Urinary bladder (tissue), 4 donors: Measurements from ENCODE around the gene SIM1. TPM values are rescaled to one million over a fixed set of nuclear protein-coding genes. Genes with fewer than 3 reads are reported as not detected.

Experiments
- DNase-seq: peaks from one replicate; pipeline ENCODE4 v3.0.0-alpha.2; 2015; ENCODE audit errors: extremely low spot score
- H3K27ac ChIP-seq: one replicate; pipeline ENCODE4 v1.5.1; 2013; ENCODE audit warnings: low read depth, mild to moderate bottlenecking, moderate library complexity
- H3K36me3 ChIP-seq: one replicate; pipeline ENCODE4 v1.6.1; 2013; ENCODE audit warnings: mild to moderate bottlenecking, moderate library complexity; ENCODE audit not compliant: insufficient read depth
- H3K4me1 ChIP-seq: one replicate; pipeline ENCODE4 v1.6.1; 2013; ENCODE audit warnings: mild to moderate bottlenecking, moderate library complexity; ENCODE audit not compliant: insufficient read depth
- H3K4me3 ChIP-seq: one replicate; pipeline ENCODE4 v1.5.1; 2013; ENCODE audit warnings: low read depth, low read length
- WGBS: extraction: QIAGEN DNeasy Blood & Tissue Kit; methylation state at CpG from one replicate; pipeline ENCODE4 v1.1.7; 2013; 5-methylcytosine and 5-hydroxymethylcytosine counted together
- polyA plus RNA-seq: library from polyadenylated mRNA; stranded (reverse); fragments of 200-250 nt; gene quantifications from one replicate; pipeline ENCODE4 v1.2.3, GENCODE V29; 2013
- total RNA-seq: library from RNA; depleted of rRNA; stranded (reverse); fragments of >200 nt; gene quantifications from one replicate; pipeline ENCODE4 v1.2.3, GENCODE V29; 2014
- donor health status: healthy with polysubstance abuse.
- donor health status: healthy.

The SIM1 gene
- total and polyA plus RNA-seq, 2 donors, result 0.21 TPM; not detected in 1

DNA sequence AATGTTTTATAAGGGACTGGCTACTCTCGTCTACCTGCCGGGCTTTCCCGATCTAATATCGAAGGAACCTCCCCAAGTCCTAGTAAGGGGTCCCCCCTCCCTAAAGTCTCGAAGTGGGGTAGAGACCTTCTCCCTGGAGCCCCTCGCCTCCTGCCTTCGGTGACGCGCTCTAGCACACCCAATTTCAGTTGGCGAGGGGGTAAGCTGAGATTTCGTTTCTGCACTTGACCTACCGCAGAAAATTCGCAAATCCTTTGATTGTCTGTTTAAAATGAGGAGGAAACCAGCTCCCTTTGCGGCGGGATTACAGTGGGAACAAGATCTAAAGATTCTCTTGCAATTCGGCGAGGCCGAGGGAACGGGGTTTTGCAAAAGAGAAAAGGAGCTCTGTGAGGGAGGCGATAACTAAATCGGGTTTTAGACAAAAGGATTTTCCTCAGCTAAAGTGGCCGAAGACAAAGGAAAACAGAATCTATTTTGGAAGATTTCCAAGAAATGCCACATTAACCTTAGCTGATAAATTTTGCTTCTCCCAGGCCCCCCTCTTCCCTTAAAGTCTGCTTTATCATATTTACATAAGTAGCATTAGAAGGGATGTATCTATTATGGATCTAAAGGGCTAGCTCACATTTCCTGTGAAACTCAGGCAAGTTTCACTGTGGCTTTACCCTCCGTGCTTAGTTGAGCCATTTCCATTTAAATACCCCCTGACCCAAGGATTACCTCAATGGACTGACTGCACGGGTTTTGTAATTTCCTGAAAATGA lies 8.4 kb downstream of the SIM1 start:
- no peak for DNase-seq
- Histone ChIP-seq H3K27ac (no peak overlapping the region), H3K36me3 (no peaks in the 10 kb centered on the region), H3K4me3 (no peak overlapping the region), H3K4me1 (no peaks in the 10 kb centered on the region)
- WGBS, result 9% methylated on average over 24 of the region's 24 CpGs

DNA sequence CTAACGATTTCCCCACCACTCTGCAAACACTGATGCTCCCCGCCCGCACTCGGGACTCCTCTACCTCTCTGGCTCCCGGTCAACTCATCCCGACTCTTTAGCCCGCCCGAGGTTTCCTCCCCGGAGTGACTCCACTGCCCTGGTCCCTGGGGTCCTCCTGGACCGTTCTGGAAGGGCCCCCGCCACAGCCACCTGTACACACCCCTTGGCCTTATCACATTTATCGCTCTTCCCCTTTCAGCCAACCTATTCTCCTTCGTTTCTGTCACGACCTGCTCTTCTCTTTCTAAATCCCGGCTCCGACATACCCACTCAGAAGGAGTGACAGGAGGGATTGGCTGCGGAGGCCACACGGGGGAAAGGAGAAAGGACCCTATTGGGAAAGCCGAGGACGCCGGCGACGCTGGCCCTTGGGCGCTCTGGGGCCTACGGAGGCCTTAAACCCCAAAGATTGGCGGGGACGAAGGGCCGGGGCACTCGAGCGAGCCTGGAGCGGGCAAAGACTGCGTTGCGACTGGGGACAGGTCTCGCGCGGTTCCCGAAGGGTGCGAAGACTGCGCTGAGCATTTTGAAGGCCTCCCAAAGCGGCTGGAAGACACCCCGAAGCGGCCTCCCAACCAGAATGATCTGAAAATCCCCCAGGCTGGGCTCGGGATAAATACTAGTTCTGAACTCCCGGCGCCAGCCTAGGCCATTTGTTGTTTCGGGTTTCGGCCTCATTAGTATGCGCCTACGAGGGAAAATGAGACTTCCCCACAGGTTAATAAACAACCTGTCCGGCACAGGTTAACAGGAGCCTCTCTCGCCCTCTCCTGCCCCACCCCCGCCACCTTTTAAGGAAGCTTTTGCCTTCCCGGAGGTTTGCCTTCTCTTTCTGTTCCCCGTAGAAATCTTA lies 9.2 kb downstream of the SIM1 start:
- DNase-seq, result no peak
- Histone ChIP-seq H3K27ac (no peak overlapping the region), H3K4me3 (no peak overlapping the region), H3K4me1 (no peaks in the 10 kb centered on the region), H3K36me3 (no peaks in the 10 kb centered on the region)
- WGBS, result 6% methylated on average over 54 of the region's 54 CpGs

DNA sequence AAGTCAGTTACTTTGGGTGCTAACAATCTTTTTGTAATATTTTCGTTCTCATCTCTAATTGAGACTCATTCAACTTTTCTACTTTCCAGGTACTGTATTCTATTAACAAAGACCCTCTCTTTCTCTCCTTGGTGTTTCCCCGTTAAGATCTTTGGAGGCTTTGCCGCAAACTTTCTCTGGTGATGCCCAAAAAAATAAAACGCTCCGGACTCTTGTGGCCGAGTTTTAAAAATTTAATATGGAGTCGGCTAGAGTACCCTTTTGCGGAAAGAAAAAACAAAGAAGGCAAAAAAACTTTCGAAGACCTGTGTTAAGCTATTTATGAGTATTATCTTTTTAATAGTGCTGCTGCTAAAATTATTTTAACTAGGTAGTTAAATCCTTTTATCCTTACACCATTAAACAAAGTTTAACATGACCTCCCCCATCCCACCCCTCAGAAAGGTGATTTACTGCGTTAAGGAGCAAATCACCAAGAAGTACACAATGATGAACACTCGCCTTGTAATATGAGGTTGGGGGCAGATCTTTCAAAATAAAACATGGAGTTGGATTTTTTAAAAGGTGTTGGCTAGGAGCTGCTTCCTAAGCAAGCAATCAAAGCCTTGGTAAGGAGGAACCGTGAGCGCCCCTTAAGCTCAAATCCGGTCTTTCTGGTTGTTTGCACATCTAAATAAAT lies 10.0 kb downstream of the SIM1 start:
- Histone ChIP-seq H3K4me3 (no peak overlapping the region), H3K4me1 (no peaks in the 10 kb centered on the region), H3K36me3 (no peaks in the 10 kb centered on the region), H3K27ac (no peak overlapping the region)
- no peak for DNase-seq
- WGBS, result 10% methylated on average over 14 of the region's 14 CpGs

DNA sequence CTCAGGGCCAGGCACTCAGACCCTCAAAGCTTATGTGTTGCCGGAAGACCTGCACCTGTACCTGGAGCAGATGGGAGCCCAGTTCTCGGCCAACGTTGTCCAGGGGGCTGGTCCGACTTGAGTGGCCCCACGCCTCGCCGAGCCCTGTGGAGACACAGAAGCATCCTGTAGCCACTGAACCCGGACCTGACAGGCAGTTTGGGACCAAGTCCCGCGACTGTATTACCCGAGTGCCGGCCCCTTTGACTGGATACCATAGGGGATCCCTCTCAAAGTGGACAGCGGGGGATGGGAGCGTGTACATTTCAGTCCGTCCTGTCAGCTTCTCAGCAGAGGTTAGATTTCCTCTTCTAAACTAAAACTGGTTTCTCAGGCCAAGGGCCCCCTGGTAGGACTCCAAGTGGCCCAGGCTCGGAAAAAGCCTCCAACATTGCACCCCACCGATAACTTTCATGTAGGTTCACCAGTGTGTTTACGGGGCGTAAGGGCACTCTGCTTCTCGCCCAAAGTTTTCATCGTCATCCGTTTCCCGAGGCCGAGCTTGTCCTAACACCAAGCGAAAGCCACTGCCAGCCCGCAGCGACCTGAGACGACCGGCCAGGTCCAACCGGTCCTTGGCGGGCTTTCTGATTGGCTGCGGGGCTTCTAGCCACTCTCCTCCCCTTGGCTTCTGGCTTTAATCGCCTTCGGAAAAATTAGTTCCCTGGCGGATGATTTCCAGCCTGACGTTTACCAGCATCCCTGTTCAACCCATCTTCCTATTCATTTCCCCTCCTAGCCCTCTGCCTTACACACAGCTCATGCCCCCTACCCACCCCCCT lies 10.8 kb downstream of the SIM1 start:
- Histone ChIP-seq H3K27ac (no peak overlapping the region), H3K4me3 (no peak overlapping the region), H3K4me1 (no peaks in the 10 kb centered on the region), H3K36me3 (no peaks in the 10 kb centered on the region)
- WGBS, result 6% methylated on average over 36 of the region's 36 CpGs
- DNase-seq, result no peak

DNA sequence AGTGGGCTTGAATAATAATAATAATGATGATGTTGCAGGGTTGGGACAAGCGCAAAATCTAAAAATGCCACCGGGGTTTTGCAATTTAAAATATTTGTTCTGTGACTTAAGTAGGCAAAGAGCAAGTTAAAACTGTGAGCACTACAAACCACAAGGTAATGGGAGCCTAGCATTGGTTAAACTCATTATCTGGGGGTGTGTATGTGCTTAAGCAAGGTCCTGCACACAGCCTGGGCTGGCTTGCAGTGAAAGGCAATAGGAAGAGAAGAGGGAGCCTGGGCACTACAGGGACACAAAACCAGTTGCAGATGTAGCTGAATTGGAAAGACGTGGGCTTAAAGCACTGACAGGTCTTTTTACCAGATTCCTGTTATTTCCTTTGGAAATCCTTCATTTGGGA lies 11.7 kb downstream of the SIM1 start:
- 11% methylated on average over 3 of the region's 3 CpGs for WGBS
- Histone ChIP-seq H3K36me3 (no peaks in the 10 kb centered on the region), H3K4me3 (no peak overlapping the region), H3K4me1 (no peaks in the 10 kb centered on the region), H3K27ac (no peak overlapping the region)
- DNase-seq, result no peak

DNA sequence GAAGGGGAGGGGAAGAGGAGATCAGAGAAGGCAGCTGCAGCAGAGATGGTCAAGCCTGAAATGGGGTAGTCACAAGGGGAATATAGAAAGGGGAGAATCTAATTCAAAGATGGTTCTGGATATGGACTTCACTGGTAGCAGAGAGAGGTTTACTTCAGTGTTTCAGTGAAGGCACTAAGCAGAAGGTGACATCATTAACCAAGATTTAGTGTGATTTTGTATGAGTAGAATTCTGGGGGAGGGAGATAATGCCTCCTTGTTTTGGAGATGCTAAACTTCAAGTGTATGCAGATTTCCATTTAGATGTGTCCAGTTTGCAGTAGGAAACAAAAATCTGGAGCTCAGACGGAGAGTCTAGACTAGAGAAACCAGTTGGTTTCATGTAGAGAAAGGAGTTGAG lies 13.1 kb downstream of the SIM1 start:
- WGBS, result 43% methylated on average over 1 of the region's 1 CpG
- H3K36me3 ChIP-seq, result no peaks in the 10 kb centered on the region
- DNase-seq, result no peak

DNA sequence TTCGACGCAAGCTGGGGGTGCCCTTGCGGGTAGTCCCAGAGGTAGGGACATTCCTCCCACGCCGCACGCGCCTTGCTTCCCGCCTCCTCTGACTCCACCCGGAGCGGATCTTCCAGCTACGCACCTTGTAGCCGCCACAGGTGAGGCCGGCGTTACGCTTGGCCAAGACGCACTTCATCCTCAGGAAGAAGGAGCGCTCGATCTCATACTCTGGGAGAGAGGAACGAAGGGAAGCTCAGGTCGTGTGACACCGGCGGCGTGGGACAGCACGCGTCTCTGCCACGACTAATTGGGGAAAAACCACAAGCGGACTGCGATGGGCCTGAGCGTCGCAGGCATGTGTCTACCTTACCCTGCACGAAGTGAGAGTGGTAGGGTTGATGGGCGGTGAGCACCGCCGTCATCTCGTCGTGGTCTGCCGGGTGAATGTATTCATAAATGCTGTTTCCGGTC lies 15.5 kb downstream of the SIM1 start:
- Histone ChIP-seq H3K4me1 (peaks cover 2% of the 10 kb centered on the region), H3K27ac (no peak overlapping the region), H3K36me3 (no peaks in the 10 kb centered on the region), H3K4me3 (no peak overlapping the region)
- DNase-seq, result no peak
- 6% methylated on average over 38 of the region's 38 CpGs for WGBS

More for the DNA sequence above, 13.1 kb downstream of the SIM1 start:
- Histone ChIP-seq H3K4me3 (no peak overlapping the region), H3K4me1 (peaks cover under 1% of the 10 kb centered on the region), H3K27ac (no peak overlapping the region)

DNA sequence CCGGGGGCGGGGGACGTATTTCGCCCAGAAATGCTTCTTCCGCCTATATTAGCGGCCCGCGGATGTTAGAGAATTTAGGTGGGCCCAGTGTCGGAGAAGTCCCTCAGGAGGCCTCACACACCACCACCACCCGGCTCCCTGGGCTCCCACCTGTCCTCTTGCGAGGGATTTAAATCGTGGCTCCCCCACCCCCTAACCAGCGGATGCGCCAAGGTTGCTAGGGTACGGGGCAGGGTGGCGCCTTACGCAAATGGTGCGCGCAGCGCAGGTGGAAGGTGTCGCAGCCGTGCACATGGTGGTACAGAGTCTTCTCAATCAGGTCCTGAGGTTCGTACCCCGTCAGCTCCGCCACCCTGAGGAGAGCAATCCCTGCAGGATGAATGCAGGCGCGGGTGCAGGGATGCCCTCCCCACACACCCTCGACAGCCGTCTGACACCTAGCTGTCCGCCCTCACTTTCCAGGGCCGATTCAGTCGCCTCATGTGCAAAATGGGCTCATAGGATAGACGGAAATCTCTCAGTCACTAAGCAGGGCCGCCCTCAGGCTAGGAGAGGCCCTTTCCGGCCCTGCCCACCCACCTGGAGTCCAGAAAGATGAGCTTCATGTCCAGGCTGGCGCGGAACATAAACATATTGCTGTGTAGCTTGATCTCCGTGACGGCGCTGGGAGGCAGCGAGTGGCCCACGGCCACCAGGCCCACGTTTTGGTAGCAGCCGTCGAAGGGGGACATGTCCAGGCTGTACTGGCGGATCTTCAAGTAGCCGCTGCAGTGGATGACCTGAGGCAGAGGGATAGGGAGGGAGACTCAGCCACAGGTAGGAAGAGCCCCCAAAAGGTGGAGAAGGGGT lies 16.6 kb downstream of the SIM1 start:
- H3K36me3 ChIP-seq, result no peaks in the 10 kb centered on the region
- H3K27ac ChIP-seq, result no peak overlapping the region
- H3K4me3 ChIP-seq, result no peak overlapping the region
- H3K4me1 ChIP-seq, result peaks cover 2% of the 10 kb centered on the region
- 7% methylated on average over 47 of the region's 47 CpGs for WGBS
- no peak for DNase-seq

DNA sequence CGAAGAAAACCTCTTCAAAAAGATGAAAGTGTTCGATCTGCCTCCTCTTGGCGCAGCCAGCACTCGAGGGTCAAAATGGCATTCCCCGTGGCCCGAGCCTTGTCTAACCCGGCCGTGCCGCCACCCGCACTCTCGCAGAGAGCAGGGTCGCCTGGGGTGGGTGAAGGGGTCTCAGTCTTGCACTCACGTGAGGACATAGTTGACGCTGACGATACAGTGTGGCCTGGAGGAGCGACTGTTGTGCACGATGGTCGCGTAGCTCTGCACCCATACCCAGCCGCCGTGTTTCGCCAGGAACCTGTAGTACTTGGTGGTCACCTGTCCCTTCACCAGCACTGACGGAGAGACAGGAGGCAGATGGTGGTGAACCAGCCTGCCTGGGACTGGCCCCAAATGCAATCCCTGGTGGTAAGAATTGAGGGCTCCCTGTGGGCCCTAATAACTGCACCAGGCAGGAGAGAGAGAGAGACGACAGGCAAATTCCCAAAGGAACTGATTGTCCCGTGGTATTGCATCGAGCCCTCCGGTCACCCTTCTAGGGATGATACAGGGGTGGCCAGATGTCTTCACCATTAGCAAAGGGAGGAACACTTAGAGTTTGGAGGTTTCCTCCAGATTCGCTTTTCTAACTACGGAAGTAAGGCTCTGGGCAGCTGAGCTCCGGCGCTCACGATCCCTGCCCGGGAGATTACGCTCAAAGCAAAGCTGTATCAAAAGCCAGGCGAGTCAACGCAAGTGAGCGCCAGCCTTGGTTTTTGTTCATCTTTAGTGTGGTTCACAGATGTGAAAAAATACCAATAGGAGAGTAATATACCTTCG lies 17.4 kb downstream of the SIM1 start:
- no peak overlapping the region for H3K27ac ChIP-seq
- peaks cover 2% of the 10 kb centered on the region for H3K4me1 ChIP-seq
- no peaks in the 10 kb centered on the region for H3K36me3 ChIP-seq
- WGBS, result 4% methylated on average over 38 of the region's 38 CpGs
- H3K4me3 ChIP-seq, result no peak overlapping the region
- no peak for DNase-seq

DNA sequence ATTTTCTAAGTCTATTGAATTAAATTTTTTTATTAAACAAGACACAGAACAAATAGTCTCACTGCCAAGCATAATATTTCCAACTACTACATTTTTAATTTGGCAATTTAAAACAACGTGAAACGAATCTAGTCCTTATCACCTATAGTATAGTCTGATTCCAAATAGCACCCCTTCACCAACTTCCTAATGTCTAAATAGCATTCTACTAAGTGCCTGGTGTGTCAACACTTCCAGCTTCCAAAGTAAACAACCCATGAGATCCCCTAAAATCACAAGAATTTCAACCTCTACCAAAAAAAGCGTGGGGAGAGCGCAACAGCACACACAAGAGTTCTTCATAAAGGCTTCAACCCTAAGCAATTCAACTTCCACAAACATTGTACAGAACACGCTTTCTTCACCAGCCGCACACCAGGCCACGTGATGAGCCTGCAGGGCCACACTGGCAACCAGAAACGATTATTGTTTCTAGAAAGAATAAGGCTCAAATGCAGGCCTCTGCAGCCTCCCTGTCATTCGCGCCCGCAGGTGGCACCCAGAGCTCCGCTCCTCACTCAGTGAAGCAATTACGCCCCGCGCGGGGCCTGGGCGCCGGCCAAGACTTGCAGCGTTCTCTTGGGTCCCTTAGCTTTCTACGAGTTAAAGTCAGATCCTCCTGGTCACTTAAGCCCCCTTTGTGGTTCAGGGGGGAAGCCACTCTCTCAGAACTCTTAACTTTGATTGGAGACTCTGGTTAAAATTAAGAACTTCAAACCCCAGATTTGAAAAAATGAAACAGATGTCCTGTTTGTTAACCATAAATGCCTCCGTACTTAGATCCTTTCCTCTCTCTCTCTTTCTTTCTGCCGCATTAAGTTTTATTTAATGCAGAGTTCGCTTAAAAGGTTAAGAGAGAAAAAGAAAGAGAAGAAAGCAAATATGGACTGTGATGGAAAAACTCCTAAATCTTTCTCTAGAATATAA lies 18.3 kb downstream of the SIM1 start:
- no peak overlapping the region for H3K4me3 ChIP-seq
- 5% methylated on average over 23 of the region's 23 CpGs for WGBS
- H3K36me3 ChIP-seq, result no peaks in the 10 kb centered on the region
- no peak for DNase-seq
- peaks cover 2% of the 10 kb centered on the region for H3K4me1 ChIP-seq
- H3K27ac ChIP-seq, result no peak overlapping the region

DNA sequence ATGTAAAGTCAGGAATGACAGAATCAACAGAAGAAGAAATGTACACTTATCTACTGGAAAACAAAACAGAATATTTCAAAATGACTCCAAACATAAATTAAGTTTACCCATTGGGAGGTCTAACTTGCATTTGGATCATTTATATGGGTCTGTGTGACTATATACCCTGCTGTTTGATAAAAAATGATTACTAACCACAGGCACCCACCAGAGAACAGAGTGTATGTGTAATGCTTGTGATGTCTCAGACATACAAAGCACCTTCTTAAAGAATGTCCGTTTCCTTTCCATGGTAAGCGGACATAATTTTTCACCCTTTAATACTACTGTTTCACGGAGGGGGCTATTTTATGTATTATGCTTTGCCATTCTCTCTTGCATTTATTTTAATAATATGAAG lies 19.2 kb downstream of the SIM1 start:
- 36% methylated on average over 3 of the region's 3 CpGs for WGBS
- no peaks in the 10 kb centered on the region for H3K36me3 ChIP-seq
- peaks cover 2% of the 10 kb centered on the region for H3K4me1 ChIP-seq
- DNase-seq, result no peak
- no peak overlapping the region for H3K4me3 ChIP-seq
- no peak overlapping the region for H3K27ac ChIP-seq
